HEK293T (cell line): ENCODE measurements around the gene ABL2.

ENCODE experiments used
- CTCF ChIA-PET: fragments of 350-600 bp; formaldehyde crosslinking; extraction: SDS; loops from one replicate; lab custom pipeline; 2021; ENCODE audit warnings: antibody characterized with exemption, inconsistent platforms; lab: Yijun Ruan, JAX
- POLR2A ChIA-PET: fragments of 350-600 bp; formaldehyde crosslinking; extraction: SDS; loops from one replicate; lab custom pipeline; 2020; ENCODE audit warnings: antibody characterized with exemption, inconsistent platforms; lab: Yijun Ruan, JAX
- DNase-seq: peaks from one replicate; pipeline ENCODE4 v3.0.0; 2012; ENCODE audit warnings: mixed read lengths; ENCODE audit errors: extremely low spot score
- ARNT ChIP-seq: fragments of 450-650 bp; IDR thresholded peaks from 2 replicates; pipeline ENCODE4 v1.6.1; 2017; ENCODE audit warnings: mild to moderate bottlenecking
- BHLHE40 ChIP-seq: fragments of 450-650 bp; IDR thresholded peaks from 2 replicates; pipeline ENCODE4 v1.6.1; 2016; ENCODE audit warnings: mild to moderate bottlenecking, moderate library complexity, borderline replicate concordance
- CTBP1 ChIP-seq: fragments of 450-650 bp; IDR thresholded peaks from 2 replicates; pipeline ENCODE4 v1.6.1; 2016; ENCODE audit warnings: borderline replicate concordance
- ELF4 ChIP-seq: fragments of 450-650 bp; IDR thresholded peaks from 2 replicates; pipeline ENCODE4 v1.6.1; 2017; ENCODE audit warnings: antibody characterized with exemption
- FOXA1 ChIP-seq: fragments of 450-650 bp; IDR thresholded peaks from 2 replicates; pipeline ENCODE4 v1.6.1; 2016; ENCODE audit warnings: mild to moderate bottlenecking
- FOXK2 ChIP-seq: fragments of 450-650 bp; IDR thresholded peaks from 2 replicates; pipeline ENCODE4 v1.6.1; 2016; ENCODE audit warnings: mild to moderate bottlenecking
- FOXM1 ChIP-seq: fragments of 450-650 bp; IDR thresholded peaks from 2 replicates; pipeline ENCODE4 v1.6.1; 2017; ENCODE audit warnings: mild to moderate bottlenecking, borderline replicate concordance
- HDGF ChIP-seq: fragments of 450-650 bp; IDR thresholded peaks from 2 replicates; pipeline ENCODE4 v1.6.1; 2017; ENCODE audit warnings: antibody characterized with exemption, borderline replicate concordance
- L3MBTL2 ChIP-seq: fragments of 450-650 bp; conservative IDR thresholded peaks from 2 replicates; pipeline ENCODE4 v1.6.1; 2016; ENCODE audit warnings: mild to moderate bottlenecking
- LEF1 ChIP-seq: fragments of 450-650 bp; IDR thresholded peaks from 2 replicates; pipeline ENCODE4 v1.6.1; 2017; ENCODE audit warnings: mild to moderate bottlenecking, borderline replicate concordance
- NFRKB ChIP-seq: fragments of 450-650 bp; IDR thresholded peaks from 2 replicates; pipeline ENCODE4 v1.6.1; 2016; ENCODE audit warnings: mild to moderate bottlenecking, moderate library complexity
- SP1 ChIP-seq: fragments of 450-650 bp; IDR thresholded peaks from 2 replicates; pipeline ENCODE4 v1.6.1; 2017
- SUZ12 ChIP-seq: fragments of 450-650 bp; IDR thresholded peaks from 2 replicates; pipeline ENCODE4 v1.6.1; 2016; ENCODE audit warnings: mild to moderate bottlenecking
- TARDBP ChIP-seq: fragments of 450-650 bp; IDR thresholded peaks from 2 replicates; pipeline ENCODE4 v1.6.1; 2016
- ZNF384 ChIP-seq: fragments of 450-650 bp; IDR thresholded peaks from 2 replicates; pipeline ENCODE4 v1.6.1; 2016
- TF ChIP-seq, protein P1 (sequence below): fragments of 450-650 bp; IDR thresholded peaks from 2 replicates; pipeline ENCODE4 v1.6.1; 2016

Gene ABL2

GRCh38 chr1:179187735-179188471, 41.6 kb downstream of the ABL2 start:
- DNase-seq, result no peak
- CTCF ChIA-PET, result no interaction called here
- TF ChIP-seq CTBP1, result no peak
- no peak for TF ChIP-seq ARNT
- TF ChIP-seq BHLHE40, result no peak
- no peak for TF ChIP-seq TARDBP
- no peak for TF ChIP-seq FOXM1
- TF ChIP-seq SP1, result no peak
- no peak for TF ChIP-seq ZNF384
- TF ChIP-seq FOXK2, result no peak
- no peak for TF ChIP-seq L3MBTL2
- TF ChIP-seq LEF1, result no peak
- TF ChIP-seq HDGF, result no peak
- TF ChIP-seq SUZ12, result no peak
- TF ChIP-seq ELF4, result no peak
- no peak for TF ChIP-seq FOXA1
- TF ChIP-seq NFRKB, result no peak
- TF ChIP-seq, protein P1, sequence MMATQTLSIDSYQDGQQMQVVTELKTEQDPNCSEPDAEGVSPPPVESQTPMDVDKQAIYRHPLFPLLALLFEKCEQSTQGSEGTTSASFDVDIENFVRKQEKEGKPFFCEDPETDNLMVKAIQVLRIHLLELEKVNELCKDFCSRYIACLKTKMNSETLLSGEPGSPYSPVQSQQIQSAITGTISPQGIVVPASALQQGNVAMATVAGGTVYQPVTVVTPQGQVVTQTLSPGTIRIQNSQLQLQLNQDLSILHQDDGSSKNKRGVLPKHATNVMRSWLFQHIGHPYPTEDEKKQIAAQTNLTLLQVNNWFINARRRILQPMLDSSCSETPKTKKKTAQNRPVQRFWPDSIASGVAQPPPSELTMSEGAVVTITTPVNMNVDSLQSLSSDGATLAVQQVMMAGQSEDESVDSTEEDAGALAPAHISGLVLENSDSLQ, result no peak
- POLR2A ChIA-PET, result no interaction called here

DNA sequence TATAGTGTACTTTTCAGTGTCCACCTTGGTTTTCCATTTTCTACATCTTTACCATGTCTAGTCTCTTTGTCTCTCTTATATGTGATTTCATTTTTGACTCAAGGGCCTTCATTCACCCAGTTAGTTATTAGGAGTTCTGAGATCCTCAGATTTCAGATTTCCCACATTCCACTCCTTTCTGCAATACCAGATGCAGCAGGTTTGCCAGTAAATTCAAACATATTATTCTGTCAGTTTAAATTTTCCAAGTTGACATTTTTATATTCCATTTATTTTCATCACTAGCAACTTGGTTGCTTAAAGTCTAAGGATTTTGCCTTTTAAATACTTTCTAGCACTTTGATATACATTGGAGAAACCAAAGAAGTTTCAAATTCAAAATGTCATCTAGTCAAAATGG, 42.4 kb downstream of the ABL2 start:
- no peak for TF ChIP-seq FOXA1
- TF ChIP-seq CTBP1, result no peak
- no peak for TF ChIP-seq SP1
- TF ChIP-seq SUZ12, result no peak
- no peak for TF ChIP-seq TARDBP
- TF ChIP-seq ELF4, result no peak
- no peak for TF ChIP-seq ARNT
- TF ChIP-seq ZNF384, result no peak
- no peak for TF ChIP-seq HDGF
- TF ChIP-seq L3MBTL2, result no peak
- no peak for TF ChIP-seq NFRKB
- TF ChIP-seq BHLHE40, result no peak
- TF ChIP-seq, protein P1, result no peak
- no peak for TF ChIP-seq FOXK2
- no peak for TF ChIP-seq LEF1
- TF ChIP-seq FOXM1, result no peak
- POLR2A ChIA-PET, result no interaction called here
- no peak for DNase-seq

DNA sequence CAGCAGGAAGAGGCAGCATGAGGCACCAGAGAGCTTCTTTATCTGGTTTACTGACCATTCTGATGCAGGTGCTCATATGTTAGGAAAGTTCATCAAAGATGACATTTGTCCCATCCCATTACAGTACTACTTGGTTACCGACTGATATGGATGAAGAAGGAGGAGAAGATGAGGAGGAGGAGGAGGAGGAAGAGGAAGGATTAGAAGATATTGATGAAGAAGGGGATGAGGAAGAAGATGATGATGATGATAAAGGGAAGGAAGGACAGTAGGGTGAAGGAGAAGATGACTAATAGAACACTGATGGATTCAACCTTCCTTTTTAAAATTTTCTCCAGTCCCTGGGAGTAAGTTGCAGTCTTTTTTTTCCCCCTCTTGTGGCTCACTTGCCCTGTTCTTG, 45.1 kb downstream of the ABL2 start:
- TF ChIP-seq NFRKB, result no peak
- TF ChIP-seq SP1, result no peak
- no peak for TF ChIP-seq ARNT
- TF ChIP-seq SUZ12, result no peak
- no peak for TF ChIP-seq TARDBP
- no peak for TF ChIP-seq HDGF
- no peak for TF ChIP-seq FOXA1
- TF ChIP-seq, protein P1, result no peak
- TF ChIP-seq L3MBTL2, result no peak
- TF ChIP-seq FOXM1, result no peak
- no peak for TF ChIP-seq FOXK2
- no peak for TF ChIP-seq CTBP1
- TF ChIP-seq BHLHE40, result no peak
- no peak for TF ChIP-seq ZNF384
- TF ChIP-seq LEF1, result no peak
- CTCF ChIA-PET, result no interaction called here
- DNase-seq, result no peak
- POLR2A ChIA-PET, result no interaction called here

More for the DNA sequence above, 42.4 kb downstream of the ABL2 start:
- CTCF ChIA-PET, result no interaction called here

DNA sequence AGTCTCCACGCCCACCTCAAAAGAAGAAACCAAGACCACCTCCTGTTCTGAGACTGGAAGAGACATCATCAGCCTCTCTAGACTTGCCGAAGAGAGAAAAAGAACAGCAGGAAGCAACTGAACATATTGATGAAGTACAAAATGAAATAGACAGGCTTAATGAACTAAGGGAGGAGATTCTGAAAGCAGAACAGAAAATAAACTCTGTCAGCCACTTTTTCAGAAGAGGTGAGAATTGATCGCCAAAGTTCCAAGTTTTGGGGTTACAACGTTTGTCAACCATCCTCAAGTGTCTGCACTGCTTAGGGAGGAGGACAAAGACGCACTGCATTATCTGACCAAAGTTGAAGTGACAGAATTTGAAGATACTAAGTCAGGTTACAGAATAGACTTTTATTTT, 45.6 kb downstream of the ABL2 start:
- TF ChIP-seq, protein P1, result no peak
- no peak for TF ChIP-seq BHLHE40
- CTCF ChIA-PET, result no interaction called here
- DNase-seq, result no peak
- POLR2A ChIA-PET, result no interaction called here

DNA sequence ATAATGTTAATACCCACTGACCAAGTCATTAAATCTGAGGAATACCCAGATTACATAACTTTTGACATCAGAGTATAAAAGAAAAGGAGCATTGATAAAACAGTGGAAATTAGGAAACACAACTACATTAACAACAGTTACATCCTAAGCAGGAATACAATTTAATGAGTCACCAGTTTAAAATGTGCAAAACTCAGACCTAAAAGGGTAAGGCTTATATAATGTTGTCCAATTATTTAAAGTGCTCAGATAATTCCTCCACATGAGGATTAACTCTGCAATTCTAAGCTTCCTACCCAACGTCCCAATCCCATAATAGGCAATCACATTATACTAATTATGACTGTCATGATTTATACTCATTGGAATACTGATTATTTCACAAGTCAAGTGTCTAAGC, 50.5 kb downstream of the ABL2 start:
- CTCF ChIA-PET, result no interaction called here
- TF ChIP-seq, protein P1, result no peak
- TF ChIP-seq BHLHE40, result no peak
- no peak for TF ChIP-seq HDGF
- TF ChIP-seq TARDBP, result no peak
- TF ChIP-seq SP1, result no peak
- TF ChIP-seq FOXM1, result no peak
- no peak for TF ChIP-seq SUZ12
- TF ChIP-seq NFRKB, result no peak
- no peak for TF ChIP-seq FOXA1
- DNase-seq, result no peak
- POLR2A ChIA-PET, result no interaction called here

DNA sequence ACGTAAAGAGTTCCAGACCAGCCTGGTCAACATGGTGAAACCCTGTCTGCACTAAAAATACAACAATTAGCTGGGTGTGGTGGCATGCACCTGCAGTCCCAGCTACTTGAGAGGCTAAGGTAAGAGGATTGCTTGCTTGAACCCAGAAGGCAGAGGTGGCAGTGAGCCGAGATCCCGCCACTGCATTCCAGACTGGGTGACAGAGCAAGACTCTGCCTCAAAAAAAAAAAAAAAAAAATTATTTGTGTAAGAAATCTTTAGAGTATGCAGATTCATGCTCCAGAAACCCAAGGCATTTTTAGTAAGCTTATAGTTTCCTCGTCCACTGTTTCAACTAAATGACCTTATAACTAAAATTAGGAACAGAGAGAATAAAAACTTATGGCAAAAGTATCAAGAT, 51.3 kb downstream of the ABL2 start:
- POLR2A ChIA-PET, result no interaction called here
- no peak for DNase-seq
- TF ChIP-seq, protein P1, result no peak
- TF ChIP-seq NFRKB (no peak), SUZ12 (no peak), TARDBP (no peak), LEF1 (no peak), ELF4 (no peak)
- CTCF ChIA-PET, result no interaction called here
